H1 (cell line): ENCODE results near the gene CASZ1. TPM values are rescaled to one million over a fixed set of nuclear protein-coding genes. Genes with fewer than 3 reads are reported as not detected.

Source experiments
- CTCF ChIA-PET: fragments of 300-600 bp; sonication (Branson Sonifier 250); formaldehyde crosslinking; loops from one replicate; lab custom pipeline; 2021; ENCODE audit not compliant: partially characterized antibody; lab: Charles Lee
- POLR2A ChIA-PET: fragments of 300-600 bp; sonication (Branson Sonifier 250); formaldehyde crosslinking; loops from one replicate; lab custom pipeline; 2021; ENCODE audit warnings: inconsistent platforms; ENCODE audit not compliant: partially characterized antibody; lab: Charles Lee
- DNase-seq, 2 experiments: peaks; one replicate each; pipeline versions ENCODE4 v3.0.0 to v3.0.0-alpha.2; 2010 to 2022; ENCODE audit warnings: low spot score in 2 of 2, low read depth in 1 of 2, mixed read lengths in 1 of 2
- FAIRE-seq: peaks from 2 replicates; lab custom pipeline; 2011; peaks lifted over from hg19 to GRCh38; lab: Jason Lieb, UNC
- H2AFZ ChIP-seq: 2 replicates; pipeline ENCODE4 v1.8.1; 2012; ENCODE audit warnings: low read length, inconsistent platforms
- H2AK5ac ChIP-seq: 2 replicates; pipeline ENCODE4 v1.6.1; 2013; ENCODE audit warnings: low read depth, low read length
- H2BK120ac ChIP-seq: replicated peaks from 2 replicates; pipeline ENCODE3; 2013; ENCODE audit warnings: low read depth, low read length, inconsistent platforms
- H2BK12ac ChIP-seq: 2 replicates; pipeline ENCODE4 v1.6.1; 2013; ENCODE audit warnings: low read depth, low read length
- H2BK15ac ChIP-seq: 2 replicates; pipeline ENCODE4 v1.6.1; 2013; ENCODE audit warnings: low read length
- H2BK20ac ChIP-seq: 2 replicates; pipeline ENCODE4 v1.6.1; 2013; ENCODE audit warnings: low read length
- H2BK5ac ChIP-seq: 2 replicates; pipeline ENCODE4 v1.6.1; 2013; ENCODE audit warnings: low read depth, low read length
- H3K14ac ChIP-seq: 2 replicates; pipeline ENCODE4 v1.6.1; 2013; ENCODE audit warnings: inconsistent platforms; ENCODE audit not compliant: insufficient read length
- H3K18ac ChIP-seq: 2 replicates; pipeline ENCODE4 v1.6.1; 2013; ENCODE audit warnings: low read length; ENCODE audit errors: extremely low read depth
- H3K23ac ChIP-seq: 2 replicates; pipeline ENCODE4 v1.6.1; 2013; ENCODE audit warnings: inconsistent platforms; ENCODE audit not compliant: insufficient read length
- H3K23me2 ChIP-seq: 2 replicates; pipeline ENCODE4 v1.6.1; 2013; ENCODE audit warnings: low read depth, low read length
- H3K27ac ChIP-seq: 2 replicates; pipeline ENCODE4 v1.6.1; 2011; ENCODE audit warnings: low read depth, low read length, inconsistent platforms
- H3K27me3 ChIP-seq, 4 experiments: replicated peaks in 1 of 4; 1 replicate in 1 of 4; 2 replicates in 3 of 4; pipeline versions ENCODE4 v1.6.1 to v1.8.1; 2011 to 2013; ENCODE audit warnings: low read length in 3 of 4, mild to moderate bottlenecking in 3 of 4, inconsistent platforms in 2 of 4, mixed read lengths in 2 of 4, moderate library complexity in 1 of 4; ENCODE audit not compliant: control insufficient read depth in 3 of 4, insufficient read depth in 3 of 4; ENCODE audit errors: extremely low read depth in 1 of 4
- H3K36me3 ChIP-seq, 4 experiments: 2 replicates each; pipeline versions ENCODE4 v1.6.1 to v1.8.1; 2011 to 2013; ENCODE audit warnings: mild to moderate bottlenecking in 4 of 4, low read length in 3 of 4, moderate library complexity in 2 of 4, control low read depth in 1 of 4, inconsistent platforms in 1 of 4; ENCODE audit not compliant: insufficient read depth in 4 of 4, control insufficient read depth in 2 of 4
- H3K4ac ChIP-seq: replicated peaks from 2 replicates; pipeline ENCODE3; 2013; ENCODE audit warnings: low read length, low read depth, mixed read lengths, inconsistent platforms; ENCODE audit not compliant: insufficient read length
- H3K4me1 ChIP-seq, 4 experiments: replicated peaks in 1 of 4; 1 replicate in 1 of 4; 2 replicates in 3 of 4; pipeline versions ENCODE4 v1.6.1 to v1.8.1; 2011 to 2013; ENCODE audit warnings: low read length in 3 of 4, inconsistent platforms in 2 of 4, mixed read lengths in 1 of 4; ENCODE audit not compliant: insufficient read depth in 4 of 4, control insufficient read depth in 3 of 4
- H3K4me2 ChIP-seq, 2 experiments: 2 replicates each; pipeline versions ENCODE4 v1.6.1 to v1.8.1; 2011 to 2013; ENCODE audit warnings: low read depth in 2 of 2, low read length in 2 of 2, control low read depth in 1 of 2, inconsistent platforms in 1 of 2, mild to moderate bottlenecking in 1 of 2; ENCODE audit not compliant: insufficient read depth in 1 of 2
- H3K4me3 ChIP-seq, 4 experiments: fragments of 200-600, 300-600 bp in 1 of 4; sonication (generic), shearing (Covaris generic), sonication (Bioruptor Twin) in 1 of 4; 2 replicates each; pipeline versions ENCODE4 v1.5.1 to v1.8.1; 2011 to 2016; ENCODE audit warnings: low read length in 4 of 4, low read depth in 3 of 4, control low read depth in 2 of 4, inconsistent platforms in 2 of 4, mild to moderate bottlenecking in 2 of 4, mixed read lengths in 1 of 4, moderate library complexity in 1 of 4; ENCODE audit not compliant: insufficient read depth in 2 of 4; ENCODE audit errors: extremely low read depth in 1 of 4
- H3K56ac ChIP-seq: replicated peaks from 2 replicates; pipeline ENCODE3; 2013; ENCODE audit warnings: low read depth, mild to moderate bottlenecking, mixed read lengths, low read length, inconsistent platforms; ENCODE audit not compliant: insufficient read length
- H3K79me1 ChIP-seq: 2 replicates; pipeline ENCODE4 v1.6.1; 2013; ENCODE audit warnings: low read depth, low read length, control low read depth
- H3K79me2 ChIP-seq, 2 experiments: 2 replicates each; pipeline versions ENCODE4 v1.6.1 to v1.8.1; 2012 to 2013; ENCODE audit warnings: low read length in 2 of 2, mild to moderate bottlenecking in 2 of 2, inconsistent platforms in 1 of 2; ENCODE audit not compliant: insufficient read depth in 2 of 2, control insufficient read depth in 1 of 2
- H3K9ac ChIP-seq, 4 experiments: replicated peaks in 1 of 4; 1 replicate in 1 of 4; 2 replicates in 3 of 4; pipeline versions ENCODE4 v1.6.1 to v1.8.1; 2011 to 2013; ENCODE audit warnings: low read depth in 3 of 4, low read length in 3 of 4, control low read depth in 2 of 4, mild to moderate bottlenecking in 2 of 4, moderate library complexity in 2 of 4, inconsistent platforms in 1 of 4; ENCODE audit errors: extremely low read depth in 1 of 4
- H3K9me3 ChIP-seq, 2 experiments: 2 replicates each; pipeline versions ENCODE4 v1.6.1 to v1.8.1; 2012 to 2013; ENCODE audit warnings: mild to moderate bottlenecking in 2 of 2, moderate library complexity in 2 of 2, control low read depth in 1 of 2, inconsistent platforms in 1 of 2, low read depth in 1 of 2, low read length in 1 of 2, mixed read lengths in 1 of 2; ENCODE audit not compliant: insufficient read depth in 2 of 2
- H4K20me1 ChIP-seq, 2 experiments: replicated peaks in 1 of 2; 2 replicates each; pipeline versions ENCODE3 to v1.8.1; 2011 to 2013; ENCODE audit warnings: inconsistent platforms in 2 of 2, low read length in 2 of 2, mild to moderate bottlenecking in 1 of 2; ENCODE audit not compliant: insufficient read depth in 2 of 2, control insufficient read depth in 1 of 2
- H4K5ac ChIP-seq: 2 replicates; pipeline ENCODE4 v1.6.1; 2013; ENCODE audit warnings: low read length, low read depth, mixed read lengths, inconsistent platforms; ENCODE audit not compliant: insufficient read length
- H4K8ac ChIP-seq: 2 replicates; pipeline ENCODE4 v1.8.0; 2013; ENCODE audit warnings: mild to moderate bottlenecking, moderate library complexity, low read length, inconsistent platforms; ENCODE audit not compliant: insufficient read depth; ENCODE audit errors: extremely low read depth
- H4K91ac ChIP-seq: replicated peaks from 2 replicates; pipeline ENCODE3; 2013; ENCODE audit warnings: low read length, mixed read lengths, inconsistent platforms; ENCODE audit not compliant: insufficient read length
- CBX5 ChIP-seq: fragments of 300-800, 300-1000 bp; sonication (generic); IDR thresholded peaks from 2 replicates; pipeline ENCODE4 v1.7.1; 2016; ENCODE audit warnings: antibody characterized with exemption, low read length, low read depth
- CBX8 ChIP-seq: fragments of 300-800, 300-1000 bp; sonication (generic); IDR thresholded peaks from 2 replicates; pipeline ENCODE4 v1.7.1; 2016; ENCODE audit warnings: low read depth, low read length, borderline replicate concordance
- CTBP2 ChIP-seq: IDR thresholded peaks from 2 replicates; pipeline ENCODE4 v1.7.0; 2011; ENCODE audit warnings: borderline replicate concordance, mild to moderate bottlenecking, moderate library complexity, mixed read lengths, low read length; ENCODE audit not compliant: insufficient read depth, insufficient read length
- GABPA ChIP-seq: IDR thresholded peaks from 2 replicates; pipeline ENCODE4 v1.6.1; 2011; ENCODE audit warnings: mild to moderate bottlenecking, low read length, moderate library complexity, borderline replicate concordance; ENCODE audit not compliant: insufficient read depth
- JUN ChIP-seq: IDR thresholded peaks from 2 replicates; pipeline ENCODE4 v1.6.1; 2011; ENCODE audit warnings: low read depth, mild to moderate bottlenecking, improper control_type of control experiment, low read length
- MAFK ChIP-seq: IDR thresholded peaks from 2 replicates; pipeline ENCODE4 v1.6.1; 2012; ENCODE audit warnings: low read depth, mild to moderate bottlenecking, improper control_type of control experiment, low read length
- POLR2A ChIP-seq, 2 experiments: IDR thresholded peaks; 1 replicate in 1 of 2; 2 replicates in 1 of 2; pipeline ENCODE4 v1.6.1; 2011; ENCODE audit warnings: low read depth in 2 of 2, low read length in 2 of 2, mild to moderate bottlenecking in 2 of 2; ENCODE audit errors: control extremely low read depth in 1 of 2
- SP2 ChIP-seq: IDR thresholded peaks from 2 replicates; pipeline ENCODE4 v1.6.1; 2012; ENCODE audit warnings: mild to moderate bottlenecking, low read length, inconsistent platforms
- WGBS, 2 experiments: shearing (Covaris generic) in 1 of 2; methylation state at CpG; one replicate each; pipeline versions ENCODE4 v1.1.6 to v1.1.7; 2013 to 2015; ENCODE audit warnings: low lambda C conversion rate in 2 of 2, mixed read lengths in 2 of 2, inconsistent platforms in 1 of 2, low coverage in 1 of 2, missing lambda C conversion rate in 1 of 2; ENCODE audit not compliant: insufficient replicate concordance in 2 of 2, insufficient coverage in 1 of 2, insufficient read length in 1 of 2; ENCODE audit errors: extremely low coverage in 1 of 2, missing lambda C conversion rate in 1 of 2; 5-methylcytosine and 5-hydroxymethylcytosine counted together
- polyA plus RNA-seq, 7 experiments: library from polyadenylated mRNA; depleted of rRNA in 3 of 7; stranded (reverse) in 5 of 7; unstranded in 2 of 7; fragments of >200 nt in 5 of 7; fragments of 200-250 nt in 2 of 7; gene quantifications; 1 replicate in 5 of 7; 2 replicates in 1 of 7; 4 replicates in 1 of 7; pipeline versions ENCODE4 v1.2.1 to v1.2.3, GENCODE V29; 2011 to 2013; ENCODE audit warnings: missing spikeins in 2 of 7, mixed read lengths in 2 of 7
- total RNA-seq: library from RNA; stranded (reverse); fragmentation: NEBNext Ultra II Directional; extraction: Animal tissue kit (Norgen Biotek cat#: 25700); gene quantifications from 2 replicates; pipeline ENCODE4 v1.2.1, GENCODE V29; 2021

The CASZ1 gene
- total and polyA plus RNA-seq, 2 of the 8 experiments (the other 6 are each of a cell fraction or from before 2014, with no cell fraction given), result 4.4 to 7.7 TPM

DNA sequence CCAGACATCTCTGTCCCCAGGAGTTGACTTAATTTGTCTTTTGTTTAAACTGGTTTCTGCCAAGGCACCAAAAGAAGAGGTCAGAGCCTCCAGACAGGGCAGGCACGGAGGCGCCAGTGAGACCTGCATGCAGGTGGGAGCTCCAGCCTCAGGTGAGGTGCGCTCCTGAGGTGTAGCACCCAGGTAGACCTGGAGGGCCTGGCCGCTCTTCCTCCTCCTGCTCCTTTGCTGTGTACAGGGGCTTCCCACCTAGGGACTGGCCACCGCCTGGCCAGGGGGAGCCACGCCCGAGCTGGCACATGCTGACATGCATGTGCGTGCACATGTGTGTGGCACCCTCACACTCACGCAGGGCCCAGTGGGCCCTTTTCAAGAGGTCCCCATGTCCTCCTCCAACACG is 163.0 kb downstream of the CASZ1 start:
- DNase-seq, result no peak
- Histone ChIP-seq H3K23me2 (no peaks in the 10 kb centered on the region; the same call in 1 of the 2 replicates), H3K56ac (no peak overlapping the region), H3K9me3 (no peaks in the 10 kb centered on the region), H3K36me3 (no peaks in the 10 kb centered on the region), H2BK120ac (no peak overlapping the region), H3K4me1 (peaks cover 4 to 31% (median 22%) of the 10 kb centered on the region in 4 experiments), H4K8ac (no peak overlapping the region), H2BK15ac (0 out of 2 replicates have a peak overlapping the region, but pooled peaks have one; percentile 61), H3K4ac (no peak overlapping the region), H3K18ac (no peak overlapping the region), H2AFZ (no peak overlapping the region), H3K79me1 (no peaks in the 10 kb centered on the region), H4K20me1 (no peaks in the 10 kb centered on the region), H3K14ac (no peak overlapping the region), H3K27me3 (peaks cover 0 to 11% (median 9%) of the 10 kb centered on the region in 4 experiments; a peak in 5 of 7 replicates), H4K5ac (no peak overlapping the region), H3K27ac (no peak overlapping the region), H2BK12ac (no peak overlapping the region), H2BK20ac (no peak overlapping the region), H4K91ac (no peak overlapping the region), H3K79me2 (no peaks in the 10 kb centered on the region), H2BK5ac (no peak overlapping the region), H3K9ac (peak overlapping the region in 1 of 4 experiments; percentile 13; a peak in 1 of 7 replicates), H2AK5ac (peak overlapping the region; percentile 86; the same call in 1 of the 2 replicates), H3K4me3 (no peak overlapping the region), H3K23ac (no peak overlapping the region), H3K4me2 (no peak overlapping the region; a peak in 1 of 4 replicates)
- WGBS, 2 experiments, result 89% methylated on average over 9 of the region's 10 CpGs; no CpG with 5 or more reads in 1 of the 2 experiments
- FAIRE-seq, result no peak
- POLR2A ChIA-PET, result no interaction called here
- no peak for TF ChIP-seq MAFK
- no peak for TF ChIP-seq SP2
- TF ChIP-seq CTBP2, result no peak
- no peak for TF ChIP-seq JUN
- TF ChIP-seq GABPA, result no peak
- TF ChIP-seq POLR2A (IDR thresholded peaks at IDR 0.05; ENCODE audit: control extremely low read depth in 1 of 2, low read depth in 2 of 2, low read length in 2 of 2), result no peak
- TF ChIP-seq CBX5, result no peak
- no peak for TF ChIP-seq CBX8
- CTCF ChIA-PET, result interaction anchor here (0.6 to 1.9 kb wide), 3 partner anchors 11 to 78 kb away, joined by 4 to 5 read pairs (median 5); no protein-coding TSS in a partner anchor
